HFFc6 (cell line): Measurements from ENCODE around the gene MAB21L3. TPM values are rescaled to one million over a fixed set of nuclear protein-coding genes. Genes with fewer than 3 reads are reported as not detected.

ENCODE experiments used
- DNase-seq: peaks from one replicate; pipeline ENCODE4 v3.0.0-alpha.2; 2018
- H3K27ac Mint-ChIP-seq: 2 replicates; pipeline ENCODE4 v1.8.0; 2020; ENCODE audit warnings: mild to moderate bottlenecking, mixed read lengths
- H3K27me3 Mint-ChIP-seq: 2 replicates; pipeline ENCODE4 v1.8.0; 2021; ENCODE audit warnings: mild to moderate bottlenecking, moderate library complexity, mixed read lengths; ENCODE audit not compliant: insufficient read depth
- H3K36me3 Mint-ChIP-seq: 2 replicates; pipeline ENCODE4 v1.8.0; 2021; ENCODE audit warnings: low read depth, mixed read lengths
- H3K4me1 Mint-ChIP-seq: 2 replicates; pipeline ENCODE4 v1.8.0; 2020; ENCODE audit warnings: low read depth, mixed read lengths
- H3K4me3 Mint-ChIP-seq: 2 replicates; pipeline ENCODE4 v1.8.0; 2020; ENCODE audit warnings: mild to moderate bottlenecking, moderate library complexity, mixed read lengths
- H3K9me3 Mint-ChIP-seq: 2 replicates; pipeline ENCODE4 v1.8.0; 2020; ENCODE audit warnings: mild to moderate bottlenecking, mixed read lengths
- CTCF ChIP-seq: fragments of 200-600 bp; sonication (generic); IDR thresholded peaks from 2 replicates; pipeline ENCODE4 v1.5.0; 2021; ENCODE audit warnings: antibody characterized with exemption, mild to moderate bottlenecking
- total RNA-seq, 6 experiments: library from RNA; stranded (reverse); fragmentation: NEBNext Ultra II Directional; extraction: Animal tissue kit (Norgen Biotek cat#: 25700); gene quantifications; 2 replicates in 1 of 6; 3 replicates in 5 of 6; pipeline ENCODE4 v1.2.3, GENCODE V29; 2021

The MAB21L3 gene
- total RNA-seq, 6 experiments from 2014 or later: 0.07 to 0.08 (median 0.07) TPM; not detected in 3

GRCh38 chr1:116097626-116098025 lies 13.6 kb upstream of the MAB21L3 start:
- Mint-ChIP-seq H3K9me3 (peaks cover 7% of the 10 kb centered on the region; the same call in 1 of the 2 replicates), H3K27me3 (no peaks in the 10 kb centered on the region), H3K27ac (no peak overlapping the region), H3K36me3 (peaks cover 20% of the 10 kb centered on the region), H3K4me3 (no peak overlapping the region), H3K4me1 (no peaks in the 10 kb centered on the region)
- no peak for DNase-seq
- no peak for TF ChIP-seq CTCF

- H3K36me3 Mint-ChIP-seq: peaks cover 11% of the 10 kb centered on the region
- DNase-seq: no peak
- H3K4me1 Mint-ChIP-seq: no peaks in the 10 kb centered on the region
- no peak for TF ChIP-seq CTCF
- peaks cover 2% of the 10 kb centered on the region; the same call in 1 of the 2 replicates for H3K27me3 Mint-ChIP-seq
- H3K9me3 Mint-ChIP-seq: peaks cover 7% of the 10 kb centered on the region; the same call in 1 of the 2 replicates
- no peak overlapping the region for H3K4me3 Mint-ChIP-seq
- no peak overlapping the region for H3K27ac Mint-ChIP-seq
Observed at GRCh38 chr1:116099379-116099778, 11.8 kb upstream of the MAB21L3 start.

- Mint-ChIP-seq H3K27ac (no peak overlapping the region), H3K27me3 (peaks cover 2% of the 10 kb centered on the region; the same call in 1 of the 2 replicates), H3K36me3 (peaks cover 7% of the 10 kb centered on the region), H3K4me3 (no peak overlapping the region), H3K4me1 (no peaks in the 10 kb centered on the region), H3K9me3 (peaks cover 7% of the 10 kb centered on the region; the same call in 1 of the 2 replicates)
- TF ChIP-seq CTCF: no peak
- DNase-seq: no peak
Observed at GRCh38 chr1:116099919-116100318, 11.3 kb upstream of the MAB21L3 start.

GRCh38 chr1:116104667-116105066 lies 6.5 kb upstream of the MAB21L3 start:
- Mint-ChIP-seq H3K27ac (no peak overlapping the region), H3K4me1 (peaks cover 10% of the 10 kb centered on the region), H3K4me3 (no peak overlapping the region), H3K36me3 (no peaks in the 10 kb centered on the region), H3K9me3 (no peaks in the 10 kb centered on the region), H3K27me3 (peaks cover 2% of the 10 kb centered on the region; the same call in 1 of the 2 replicates)
- TF ChIP-seq CTCF: no peak
- DNase-seq: no peak

GRCh38 chr1:116105996-116106395 lies 5.2 kb upstream of the MAB21L3 start:
- Mint-ChIP-seq H3K4me3 (no peak overlapping the region), H3K4me1 (peaks cover 24% of the 10 kb centered on the region), H3K27me3 (peaks cover 2% of the 10 kb centered on the region), H3K36me3 (no peaks in the 10 kb centered on the region), H3K27ac (no peak overlapping the region), H3K9me3 (no peaks in the 10 kb centered on the region)
- no peak for DNase-seq
- TF ChIP-seq CTCF: no peak

GRCh38 chr1:116106646-116107045 lies 4.6 kb upstream of the MAB21L3 start:
- Mint-ChIP-seq H3K4me1 (peaks cover 29% of the 10 kb centered on the region), H3K27ac (no peak overlapping the region)

More at GRCh38 chr1:116106646-116107045, 4.6 kb upstream of the MAB21L3 start:
- DNase-seq: no peak
- no peak for TF ChIP-seq CTCF
- H3K27me3 Mint-ChIP-seq: peaks cover 2% of the 10 kb centered on the region
- no peak overlapping the region for H3K4me3 Mint-ChIP-seq
- no peaks in the 10 kb centered on the region for H3K36me3 Mint-ChIP-seq
- no peaks in the 10 kb centered on the region for H3K9me3 Mint-ChIP-seq
